Naive thymus-derived CD4-positive, alpha-beta T cell (primary cell): Measurements from ENCODE around the gene GIMAP6. TPM values are rescaled to one million over a fixed set of nuclear protein-coding genes. Genes with fewer than 3 reads are reported as not detected.
A peak's percentile ranks its signal among the peaks of the same experiment; 100 is the strongest.

Experiments
- ATAC-seq: fragments of 150-1000 bp; cut with Tn5 transposase; 2 replicates; pipeline ENCODE4 v1.10.0; 2021; ENCODE audit warnings: mild to moderate bottlenecking, moderate library complexity
- CTCF ChIA-PET: fragments of 350-600 bp; sonication (Branson Sonifier 250); formaldehyde crosslinking; loops from one replicate; lab custom pipeline; 2021; ENCODE audit warnings: antibody characterized with exemption; lab: Charles Lee
- POLR2A ChIA-PET: fragments of 350-600 bp; sonication (Branson Sonifier 250); formaldehyde crosslinking; loops from one replicate; lab custom pipeline; 2021; ENCODE audit warnings: antibody characterized with exemption, inconsistent platforms; lab: Charles Lee
- DNase-seq, 9 donors: peaks; one replicate each; pipeline versions ENCODE4 v3.0.0 to v3.0.0-alpha.2; 2020 to 2022; ENCODE audit warnings: mixed read lengths in 1 of 9
- H3K27ac ChIP-seq: one replicate; pipeline ENCODE4 v1.7.0; 2013; ENCODE audit warnings: mild to moderate bottlenecking, low read depth, low read length, moderate library complexity
- H3K27me3 ChIP-seq, 2 donors: one replicate each; pipeline ENCODE4 v1.7.0; 2013; ENCODE audit warnings: low read length in 2 of 2, mild to moderate bottlenecking in 2 of 2, moderate library complexity in 2 of 2; ENCODE audit not compliant: control insufficient read depth in 2 of 2, insufficient read depth in 2 of 2
- H3K36me3 ChIP-seq, 3 experiments: 1 replicate in 2 of 3; 2 replicates in 1 of 3; pipeline ENCODE4 v1.7.0; 2013; ENCODE audit warnings: low read length in 3 of 3, mild to moderate bottlenecking in 3 of 3, moderate library complexity in 1 of 3; ENCODE audit not compliant: insufficient read depth in 3 of 3, control insufficient read depth in 2 of 3
- H3K4me1 ChIP-seq, 2 donors: one replicate each; pipeline ENCODE4 v1.7.0; 2013; ENCODE audit warnings: low read length in 2 of 2, mild to moderate bottlenecking in 2 of 2, moderate library complexity in 1 of 2; ENCODE audit not compliant: control insufficient read depth in 2 of 2, insufficient read depth in 2 of 2
- H3K4me3 ChIP-seq: 2 replicates; pipeline ENCODE4 v1.7.0; 2013; ENCODE audit warnings: mild to moderate bottlenecking, low read length
- H3K9me3 ChIP-seq, 3 experiments: 1 replicate in 2 of 3; 2 replicates in 1 of 3; pipeline ENCODE4 v1.7.0; 2013; ENCODE audit warnings: low read length in 3 of 3; ENCODE audit not compliant: control insufficient read depth in 2 of 3
- H3K27ac Mint-ChIP-seq, 9 donors: one replicate each; pipeline ENCODE4 v1.8.0; 2020 to 2022; ENCODE audit warnings: mixed read lengths in 9 of 9, mild to moderate bottlenecking in 8 of 9, moderate library complexity in 5 of 9, inconsistent platforms in 2 of 9
- H3K27me3 Mint-ChIP-seq, 5 donors: one replicate each; pipeline ENCODE4 v1.8.0; 2021 to 2022; ENCODE audit warnings: mixed read lengths in 5 of 5, mild to moderate bottlenecking in 1 of 5
- H3K36me3 Mint-ChIP-seq, 5 donors: one replicate each; pipeline ENCODE4 v1.8.0; 2020 to 2022; ENCODE audit warnings: mixed read lengths in 5 of 5, mild to moderate bottlenecking in 3 of 5, inconsistent platforms in 1 of 5
- H3K4me1 Mint-ChIP-seq, 7 donors: one replicate each; pipeline ENCODE4 v1.8.0; 2020 to 2022; ENCODE audit warnings: mixed read lengths in 7 of 7, mild to moderate bottlenecking in 3 of 7, inconsistent platforms in 1 of 7
- H3K4me3 Mint-ChIP-seq, 10 donors: one replicate each; pipeline ENCODE4 v1.8.0; 2020 to 2022; ENCODE audit warnings: mild to moderate bottlenecking in 10 of 10, mixed read lengths in 10 of 10, moderate library complexity in 6 of 10, inconsistent platforms in 2 of 10
- H3K9me3 Mint-ChIP-seq, 11 donors: one replicate each; pipeline ENCODE4 v1.8.0; 2020 to 2022; ENCODE audit warnings: mixed read lengths in 11 of 11, mild to moderate bottlenecking in 4 of 11, inconsistent platforms in 1 of 11, moderate library complexity in 1 of 11
- intact Hi-C, 2 donors: fragments of 100-400 bp; cut with micrococcal nuclease; formaldehyde crosslinking; loops; one replicate each; pipeline ENCODE4 v1.15.1; 2023
- polyA plus RNA-seq, 2 donors: library from polyadenylated mRNA; unstranded; fragments of 300-500 nt; fragmentation: Illumina TruSeq; gene quantifications; one replicate each; pipeline ENCODE4 v1.2.3, GENCODE V29; 2021
- total RNA-seq, 6 experiments: library from RNA in 5 of 6; stranded (reverse) in 5 of 6; gene quantifications; 1 replicate in 5 of 6; 2 replicates in 1 of 6; pipeline ENCODE4 v1.2.3 and lab custom pipeline; 2021 to 2026

GIMAP6 gene
- total and polyA plus RNA-seq, 7 experiments from 2014 or later: 40.3 to 188 (median 152) TPM

- Mint-ChIP-seq H3K36me3 (peaks cover 43 to 82% (median 71%) of the 10 kb centered on the region in 5 donors), H3K4me3 (peak overlapping the region in 9 of 10 donors; percentile 64 to 99 (median 94)), H3K9me3 (peaks cover 3 to 66% (median 37%) of the 10 kb centered on the region in 11 donors), H3K27me3 (no peaks in the 10 kb centered on the region), H3K4me1 (peaks cover 51 to 92% (median 81%) of the 10 kb centered on the region in 7 donors), H3K27ac (peak overlapping the region in 7 of 9 donors; percentile 33 to 99 (median 95))
- peaks cover 49 to 56% of the 10 kb centered on the region in 2 donors for H3K4me1 ChIP-seq
- CTCF ChIA-PET: interaction anchor here (0.7 to 1.4 kb wide), 5 partner anchors 24 to 180 kb away, joined by 3 to 6 read pairs (median 3); no protein-coding TSS in a partner anchor
- H3K4me3 ChIP-seq: peak overlapping the region; percentile 66
- POLR2A ChIA-PET: interaction anchor here (0.6 to 18.5 kb wide), 25 partner anchors 9 to 195 kb away, joined by 3 to 327 read pairs (median 4); partner anchors contain the start of genes GIMAP1, GIMAP2, GIMAP4 and GIMAP5
- H3K27ac ChIP-seq: peak overlapping the region; percentile 28
- no peak for DNase-seq
- peaks cover 0 to 33% (median 12%) of the 10 kb centered on the region in 3 experiments for H3K9me3 ChIP-seq
- H3K27me3 ChIP-seq: no peaks in the 10 kb centered on the region
- intact Hi-C loops: no loop called here
- no peak for ATAC-seq
- peaks cover 18 to 47% (median 23%) of the 10 kb centered on the region in 3 experiments for H3K36me3 ChIP-seq
These were observed 2.8 kb downstream of the GIMAP6 start for GRCh38 chr7:150629347-150629746.

GRCh38 chr7:150627959-150628358, 4.2 kb downstream of the GIMAP6 start:
- Mint-ChIP-seq H3K4me3 (peak overlapping the region in 8 of 10 donors; percentile 11 to 94 (median 56)), H3K27me3 (no peaks in the 10 kb centered on the region), H3K27ac (peak overlapping the region in 4 of 9 donors; percentile 76 to 99 (median 86)), H3K4me1 (peaks cover 50 to 90% (median 78%) of the 10 kb centered on the region in 7 donors), H3K36me3 (peaks cover 43 to 88% (median 77%) of the 10 kb centered on the region in 5 donors), H3K9me3 (peaks cover 3 to 73% (median 37%) of the 10 kb centered on the region in 11 donors)
- intact Hi-C loops: no loop called here
- DNase-seq (no peak), ATAC-seq (no peak)
- H3K9me3 ChIP-seq: peaks cover 0 to 37% (median 15%) of the 10 kb centered on the region in 3 experiments
- peak overlapping the region; percentile 5 for H3K27ac ChIP-seq
- peaks cover 18 to 47% (median 23%) of the 10 kb centered on the region in 3 experiments for H3K36me3 ChIP-seq
- no peaks in the 10 kb centered on the region for H3K27me3 ChIP-seq
- peaks cover 37 to 43% of the 10 kb centered on the region in 2 donors for H3K4me1 ChIP-seq
- POLR2A ChIA-PET: interaction anchor here (0.8 to 18.5 kb wide), 10 partner anchors 9 to 177 kb away, joined by 3 to 327 read pairs (median 4); partner anchors contain the start of genes GIMAP2, GIMAP4 and GIMAP5
- peak overlapping the region; percentile 7 for H3K4me3 ChIP-seq
- CTCF ChIA-PET: no interaction called here

DNA sequence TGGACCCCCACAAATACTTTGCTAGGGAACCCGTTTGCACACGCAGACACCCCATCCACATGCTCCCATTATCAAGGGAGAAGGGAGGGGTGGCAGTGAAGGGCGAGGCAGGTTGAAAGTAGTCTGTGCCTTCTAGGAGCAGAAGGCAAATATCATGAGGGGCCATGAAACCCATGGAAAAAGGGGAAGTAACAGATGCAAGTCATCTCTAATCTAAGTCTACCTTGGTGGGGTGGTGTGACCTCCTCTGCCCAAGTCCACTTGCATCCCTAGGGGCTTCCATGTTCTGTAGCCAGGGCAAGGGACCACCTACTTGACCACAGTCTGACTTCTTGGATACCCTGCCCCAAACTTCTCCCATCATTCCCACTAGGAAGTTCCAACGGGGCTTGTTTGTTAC, 5.5 kb downstream of the GIMAP6 start:
- no peaks in the 10 kb centered on the region for H3K27me3 ChIP-seq
- Mint-ChIP-seq H3K27me3 (no peaks in the 10 kb centered on the region), H3K4me3 (peak overlapping the region in 8 of 10 donors; percentile 33 to 94 (median 57)), H3K4me1 (peaks cover 40 to 88% (median 81%) of the 10 kb centered on the region in 7 donors), H3K27ac (peak overlapping the region; percentile 33 to 97 (median 83)), H3K36me3 (peaks cover 38 to 81% (median 72%) of the 10 kb centered on the region in 5 donors), H3K9me3 (peaks cover 3 to 73% (median 37%) of the 10 kb centered on the region in 11 donors)
- intact Hi-C loops: no loop called here
- ChIA-PET CTCF (no interaction called here), POLR2A (interaction anchor here (1.1 to 18.5 kb wide), 8 partner anchors 10 to 116 kb away, joined by 3 to 327 read pairs (median 12); partner anchors contain the start of genes GIMAP1, GIMAP4 and GIMAP5)
- H3K4me3 ChIP-seq: no peak overlapping the region
- H3K4me1 ChIP-seq: peaks cover 35 to 45% of the 10 kb centered on the region in 2 donors
- peak overlapping the region; percentile 49 for H3K27ac ChIP-seq
- H3K36me3 ChIP-seq: peaks cover 18 to 47% (median 23%) of the 10 kb centered on the region in 3 experiments
- no peak for ATAC-seq
- DNase-seq: no peak
- peaks cover 0 to 37% (median 15%) of the 10 kb centered on the region in 3 experiments for H3K9me3 ChIP-seq

DNA sequence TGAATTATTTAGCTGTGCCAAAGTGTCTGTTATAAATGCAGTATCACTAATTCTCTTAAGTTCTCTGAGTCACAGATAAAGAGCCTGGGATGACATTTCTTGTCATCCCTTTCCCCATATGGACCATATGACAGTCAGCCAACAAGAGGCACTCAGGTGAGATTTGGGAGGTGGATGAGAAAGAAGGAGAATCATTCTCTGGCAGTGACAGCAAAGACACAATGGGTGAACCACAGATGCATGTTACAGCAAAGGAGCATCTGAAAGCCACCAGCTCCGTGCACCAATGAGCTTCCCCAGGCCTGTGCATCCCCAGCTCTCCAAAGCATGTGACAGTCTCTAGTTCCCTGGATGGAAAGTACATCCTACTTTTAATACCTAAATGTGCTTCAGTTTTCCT, 10.8 kb downstream of the GIMAP6 start:
- Histone ChIP-seq H3K36me3 (peaks cover 0 to 6% (median 0%) of the 10 kb centered on the region in 3 experiments), H3K27ac (peak overlapping the region; percentile 60), H3K27me3 (no peaks in the 10 kb centered on the region), H3K4me1 (peaks cover 0 to 25% of the 10 kb centered on the region in 2 donors), H3K4me3 (no peak overlapping the region), H3K9me3 (peaks cover 0 to 8% (median 3%) of the 10 kb centered on the region in 3 experiments)
- DNase-seq: no peak
- H3K4me1 Mint-ChIP-seq: peaks cover 25 to 85% (median 74%) of the 10 kb centered on the region in 7 donors
- intact Hi-C loops: loop anchor here (1.0 to 2.0 kb wide), 2 partner anchors 10 to 53 kb away; no protein-coding TSS in a partner anchor
- POLR2A ChIA-PET: interaction anchor here (1.0 to 18.5 kb wide), 20 partner anchors 9 to 173 kb away, joined by 3 to 327 read pairs (median 6); partner anchors contain the start of genes GIMAP1, GIMAP4, GIMAP5 and GIMAP6
- no peaks in the 10 kb centered on the region for H3K27me3 Mint-ChIP-seq
- peaks cover 13 to 51% (median 31%) of the 10 kb centered on the region in 5 donors for H3K36me3 Mint-ChIP-seq
- peaks cover 0 to 51% (median 20%) of the 10 kb centered on the region in 11 donors for H3K9me3 Mint-ChIP-seq
- H3K4me3 Mint-ChIP-seq: peak overlapping the region; percentile 27 to 73 (median 54)
- ATAC-seq: no peak
- H3K27ac Mint-ChIP-seq: peak overlapping the region; percentile 64 to 97 (median 88)
- CTCF ChIA-PET: interaction anchor here (1.0 to 3.1 kb wide), 2 partner anchors 37 to 52 kb away, joined by 3 to 11 read pairs; no protein-coding TSS in a partner anchor

DNA sequence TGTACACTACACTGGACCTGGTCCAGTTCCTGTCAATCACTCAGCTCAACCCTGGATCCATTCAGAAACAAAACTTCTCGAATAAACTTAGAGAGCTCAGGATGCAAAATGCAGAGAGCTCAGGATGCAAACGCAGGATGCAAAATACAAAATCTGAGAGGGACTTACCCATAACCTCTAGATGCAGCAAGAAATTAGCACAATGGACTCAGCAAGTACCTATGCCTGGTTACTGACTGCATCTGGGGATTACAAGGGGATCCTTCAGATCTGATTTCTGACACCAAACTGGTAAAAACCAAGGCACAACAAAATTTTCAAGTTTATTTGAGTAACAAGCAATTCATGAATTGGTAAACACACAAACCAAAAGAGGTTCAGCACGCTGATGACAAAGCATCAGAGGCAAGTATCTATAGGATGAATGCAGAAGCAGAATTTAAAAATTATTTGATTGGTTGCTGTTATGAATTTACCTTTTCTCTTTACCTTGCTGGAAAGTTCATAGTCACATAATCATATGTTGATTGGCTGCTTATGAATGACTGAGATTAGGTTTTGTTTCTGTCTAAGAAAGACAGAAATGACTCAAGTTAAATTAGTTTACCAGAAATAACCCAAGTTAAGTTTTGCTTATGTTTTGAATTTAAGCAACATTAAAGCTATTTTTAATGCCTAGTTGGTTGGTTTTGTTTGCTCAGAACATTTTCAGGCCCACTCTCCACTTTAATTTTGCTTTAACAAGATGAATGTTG, 11.4 kb downstream of the GIMAP6 start:
- no peak overlapping the region for H3K4me3 ChIP-seq
- ATAC-seq: no peak
- H3K36me3 ChIP-seq: no peaks in the 10 kb centered on the region
- ChIA-PET POLR2A (interaction anchor here (0.9 to 18.5 kb wide), 16 partner anchors 8 to 172 kb away, joined by 3 to 327 read pairs (median 7); partner anchors contain the start of genes GIMAP1, GIMAP4, GIMAP5 and GIMAP6), CTCF (interaction anchor here (1.0 to 3.1 kb wide), 2 partner anchors 38 to 52 kb away, joined by 3 to 11 read pairs; no protein-coding TSS in a partner anchor)
- intact Hi-C loops: loop anchor here (1.0 to 2.0 kb wide), 2 partner anchors 11 to 52 kb away; no protein-coding TSS in a partner anchor
- peaks cover 25 to 84% (median 68%) of the 10 kb centered on the region in 7 donors for H3K4me1 Mint-ChIP-seq
- H3K4me1 ChIP-seq: peaks cover 0 to 25% of the 10 kb centered on the region in 2 donors
- peak overlapping the region; percentile 60 for H3K27ac ChIP-seq
- H3K36me3 Mint-ChIP-seq: peaks cover 13 to 50% (median 25%) of the 10 kb centered on the region in 5 donors
- no peaks in the 10 kb centered on the region for H3K27me3 ChIP-seq
- peaks cover 0 to 45% (median 15%) of the 10 kb centered on the region in 11 donors for H3K9me3 Mint-ChIP-seq
- H3K4me3 Mint-ChIP-seq: peak overlapping the region; percentile 27 to 73 (median 54)
- peaks cover 0 to 10% (median 3%) of the 10 kb centered on the region in 3 experiments for H3K9me3 ChIP-seq
- DNase-seq: no peak
- no peaks in the 10 kb centered on the region for H3K27me3 Mint-ChIP-seq
- peak overlapping the region; percentile 64 to 97 (median 88) for H3K27ac Mint-ChIP-seq
